Measurements from ENCODE around the gene HNF1A.

HNF1A gene

GRCh38 chr12:120979862-120980696 is 1.7 kb downstream of the HNF1A start:
- Histone ChIP-seq H3K27ac (ENCODE audit: low read depth, low read length) (no peak overlapping the region), H3K9ac (ENCODE audit: low read length) (no peak overlapping the region), H3K9me3 (ENCODE audit: low read length) (no peaks in the 10 kb centered on the region), H3K27me3 (ENCODE audit: control insufficient read depth in 1 of 2, insufficient read depth in 2 of 2, low read length in 2 of 2) (no peaks in the 10 kb centered on the region), H3K4me1 (ENCODE audit: insufficient read depth, low read length) (peaks cover 9% of the 10 kb centered on the region), H3K36me3 (ENCODE audit: insufficient read depth, low read length) (no peaks in the 10 kb centered on the region), H3K4me3 (ENCODE audit: low read depth in 1 of 2, low read length in 2 of 2) (no peak overlapping the region)

GRCh38 chr12:120980800-120981368 is 2.5 kb downstream of the HNF1A start:
- Histone ChIP-seq H3K4me3 (ENCODE audit: low read depth in 1 of 2, low read length in 2 of 2) (no peak overlapping the region), H3K9ac (ENCODE audit: low read length) (no peak overlapping the region)

GRCh38 chr12:120981407-120981941 is 3.1 kb downstream of the HNF1A start:
- Histone ChIP-seq H3K9ac (ENCODE audit: low read length) (no peak overlapping the region), H3K27ac (ENCODE audit: low read depth, low read length) (no peak overlapping the region)

More at GRCh38 chr12:120980800-120981368, 2.5 kb downstream of the HNF1A start:
- Histone ChIP-seq H3K27me3 (ENCODE audit: control insufficient read depth in 1 of 2, insufficient read depth in 2 of 2, low read length in 2 of 2) (no peaks in the 10 kb centered on the region), H3K4me1 (ENCODE audit: insufficient read depth, low read length) (peaks cover 9% of the 10 kb centered on the region), H3K9me3 (ENCODE audit: low read length) (no peaks in the 10 kb centered on the region), H3K36me3 (ENCODE audit: insufficient read depth, low read length) (no peaks in the 10 kb centered on the region), H3K27ac (ENCODE audit: low read depth, low read length) (no peak overlapping the region)

GRCh38 chr12:120982659-120983058 is 4.3 kb downstream of the HNF1A start:
- no peak overlapping the region for H3K27ac ChIP-seq (ENCODE audit: low read depth, low read length)
- no peaks in the 10 kb centered on the region for H3K36me3 ChIP-seq (ENCODE audit: insufficient read depth, low read length)
- H3K4me3 ChIP-seq (ENCODE audit: low read depth in 1 of 2, low read length in 2 of 2): no peak overlapping the region
- peaks cover 9% of the 10 kb centered on the region for H3K4me1 ChIP-seq (ENCODE audit: insufficient read depth, low read length)
- no peaks in the 10 kb centered on the region for H3K9me3 ChIP-seq (ENCODE audit: low read length)
- H3K9ac ChIP-seq (ENCODE audit: low read length): no peak overlapping the region
- no peaks in the 10 kb centered on the region for H3K27me3 ChIP-seq (ENCODE audit: control insufficient read depth in 1 of 2, insufficient read depth in 2 of 2, low read length in 2 of 2)

More at GRCh38 chr12:120981407-120981941, 3.1 kb downstream of the HNF1A start:
- H3K4me3 ChIP-seq (ENCODE audit: low read depth in 1 of 2, low read length in 2 of 2): no peak overlapping the region
- H3K36me3 ChIP-seq (ENCODE audit: insufficient read depth, low read length): no peaks in the 10 kb centered on the region
- H3K4me1 ChIP-seq (ENCODE audit: insufficient read depth, low read length): peaks cover 9% of the 10 kb centered on the region
- H3K27me3 ChIP-seq (ENCODE audit: control insufficient read depth in 1 of 2, insufficient read depth in 2 of 2, low read length in 2 of 2): no peaks in the 10 kb centered on the region
- no peaks in the 10 kb centered on the region for H3K9me3 ChIP-seq (ENCODE audit: low read length)

GRCh38 chr12:120983759-120984158 is 5.4 kb downstream of the HNF1A start:
- H3K4me1 ChIP-seq (ENCODE audit: insufficient read depth, low read length): no peaks in the 10 kb centered on the region
- H3K27ac ChIP-seq (ENCODE audit: low read depth, low read length): no peak overlapping the region
- H3K4me3 ChIP-seq (ENCODE audit: low read depth in 1 of 2, low read length in 2 of 2): no peak overlapping the region
- no peaks in the 10 kb centered on the region for H3K27me3 ChIP-seq (ENCODE audit: control insufficient read depth in 1 of 2, insufficient read depth in 2 of 2, low read length in 2 of 2)
- no peaks in the 10 kb centered on the region for H3K9me3 ChIP-seq (ENCODE audit: low read length)
- no peaks in the 10 kb centered on the region for H3K36me3 ChIP-seq (ENCODE audit: insufficient read depth, low read length)
- H3K9ac ChIP-seq (ENCODE audit: low read length): no peak overlapping the region

GRCh38 chr12:120984351-120984898 is 6.1 kb downstream of the HNF1A start:
- H3K9ac ChIP-seq (ENCODE audit: low read length): no peak overlapping the region

GRCh38 chr12:120988234-120988633 is 9.9 kb downstream of the HNF1A start:
- Histone ChIP-seq H3K27me3 (ENCODE audit: control insufficient read depth in 1 of 2, insufficient read depth in 2 of 2, low read length in 2 of 2) (no peaks in the 10 kb centered on the region), H3K36me3 (ENCODE audit: insufficient read depth, low read length) (no peaks in the 10 kb centered on the region), H3K27ac (ENCODE audit: low read depth, low read length) (no peak overlapping the region), H3K9me3 (ENCODE audit: low read length) (no peaks in the 10 kb centered on the region), H3K4me3 (ENCODE audit: low read depth in 1 of 2, low read length in 2 of 2) (no peak overlapping the region), H3K4me1 (ENCODE audit: insufficient read depth, low read length) (no peaks in the 10 kb centered on the region), H3K9ac (ENCODE audit: low read length) (no peak overlapping the region)

More at GRCh38 chr12:120984351-120984898, 6.1 kb downstream of the HNF1A start:
- Histone ChIP-seq H3K4me3 (ENCODE audit: low read depth in 1 of 2, low read length in 2 of 2) (no peak overlapping the region), H3K27ac (ENCODE audit: low read depth, low read length) (no peak overlapping the region), H3K9me3 (ENCODE audit: low read length) (no peaks in the 10 kb centered on the region), H3K4me1 (ENCODE audit: insufficient read depth, low read length) (no peaks in the 10 kb centered on the region), H3K27me3 (ENCODE audit: control insufficient read depth in 1 of 2, insufficient read depth in 2 of 2, low read length in 2 of 2) (no peaks in the 10 kb centered on the region), H3K36me3 (ENCODE audit: insufficient read depth, low read length) (no peaks in the 10 kb centered on the region)

- H3K36me3 ChIP-seq (ENCODE audit: insufficient read depth, low read length): no peaks in the 10 kb centered on the region
- no peak overlapping the region for H3K27ac ChIP-seq (ENCODE audit: low read depth, low read length)
- no peaks in the 10 kb centered on the region for H3K4me1 ChIP-seq (ENCODE audit: insufficient read depth, low read length)
- no peaks in the 10 kb centered on the region for H3K9me3 ChIP-seq (ENCODE audit: low read length)
- no peaks in the 10 kb centered on the region for H3K27me3 ChIP-seq (ENCODE audit: control insufficient read depth in 1 of 2, insufficient read depth in 2 of 2, low read length in 2 of 2)
- H3K9ac ChIP-seq (ENCODE audit: low read length): no peak overlapping the region
- H3K4me3 ChIP-seq (ENCODE audit: low read depth in 1 of 2, low read length in 2 of 2): no peak overlapping the region
Measured at GRCh38 chr12:120988658-120989057, 10.3 kb downstream of the HNF1A start.

GRCh38 chr12:120989687-120990086 is 11.3 kb downstream of the HNF1A start:
- Histone ChIP-seq H3K27ac (ENCODE audit: low read depth, low read length) (no peak overlapping the region), H3K36me3 (ENCODE audit: insufficient read depth, low read length) (no peaks in the 10 kb centered on the region), H3K9me3 (ENCODE audit: low read length) (no peaks in the 10 kb centered on the region), H3K9ac (ENCODE audit: low read length) (no peak overlapping the region), H3K4me3 (ENCODE audit: low read depth in 1 of 2, low read length in 2 of 2) (no peak overlapping the region), H3K4me1 (ENCODE audit: insufficient read depth, low read length) (no peaks in the 10 kb centered on the region), H3K27me3 (ENCODE audit: control insufficient read depth in 1 of 2, insufficient read depth in 2 of 2, low read length in 2 of 2) (no peaks in the 10 kb centered on the region)

- Histone ChIP-seq H3K9ac (ENCODE audit: low read length) (no peak overlapping the region), H3K36me3 (ENCODE audit: insufficient read depth, low read length) (no peaks in the 10 kb centered on the region), H3K27me3 (ENCODE audit: control insufficient read depth in 1 of 2, insufficient read depth in 2 of 2, low read length in 2 of 2) (no peaks in the 10 kb centered on the region), H3K4me3 (ENCODE audit: low read depth in 1 of 2, low read length in 2 of 2) (no peak overlapping the region), H3K27ac (ENCODE audit: low read depth, low read length) (no peak overlapping the region), H3K4me1 (ENCODE audit: insufficient read depth, low read length) (no peaks in the 10 kb centered on the region), H3K9me3 (ENCODE audit: low read length) (no peaks in the 10 kb centered on the region)
Measured at GRCh38 chr12:120990487-120991055, 12.2 kb downstream of the HNF1A start.

GRCh38 chr12:120991965-120992364 is 13.6 kb downstream of the HNF1A start:
- H3K4me1 ChIP-seq (ENCODE audit: insufficient read depth, low read length): no peaks in the 10 kb centered on the region
- H3K4me3 ChIP-seq (ENCODE audit: low read depth in 1 of 2, low read length in 2 of 2): no peak overlapping the region
- no peaks in the 10 kb centered on the region for H3K9me3 ChIP-seq (ENCODE audit: low read length)
- no peaks in the 10 kb centered on the region for H3K36me3 ChIP-seq (ENCODE audit: insufficient read depth, low read length)
- H3K27me3 ChIP-seq (ENCODE audit: control insufficient read depth in 1 of 2, insufficient read depth in 2 of 2, low read length in 2 of 2): no peaks in the 10 kb centered on the region
- no peak overlapping the region for H3K9ac ChIP-seq (ENCODE audit: low read length)
- no peak overlapping the region for H3K27ac ChIP-seq (ENCODE audit: low read depth, low read length)
